Left forelimb (tissue), 1 donor: Measurements from ENCODE around the gene RPL13.

ENCODE experiments used
- DNase-seq: peaks from one replicate; pipeline ENCODE4 v3.0.0-alpha.2; 2018; ENCODE audit warnings: low spot score

The RPL13 gene

DNA sequence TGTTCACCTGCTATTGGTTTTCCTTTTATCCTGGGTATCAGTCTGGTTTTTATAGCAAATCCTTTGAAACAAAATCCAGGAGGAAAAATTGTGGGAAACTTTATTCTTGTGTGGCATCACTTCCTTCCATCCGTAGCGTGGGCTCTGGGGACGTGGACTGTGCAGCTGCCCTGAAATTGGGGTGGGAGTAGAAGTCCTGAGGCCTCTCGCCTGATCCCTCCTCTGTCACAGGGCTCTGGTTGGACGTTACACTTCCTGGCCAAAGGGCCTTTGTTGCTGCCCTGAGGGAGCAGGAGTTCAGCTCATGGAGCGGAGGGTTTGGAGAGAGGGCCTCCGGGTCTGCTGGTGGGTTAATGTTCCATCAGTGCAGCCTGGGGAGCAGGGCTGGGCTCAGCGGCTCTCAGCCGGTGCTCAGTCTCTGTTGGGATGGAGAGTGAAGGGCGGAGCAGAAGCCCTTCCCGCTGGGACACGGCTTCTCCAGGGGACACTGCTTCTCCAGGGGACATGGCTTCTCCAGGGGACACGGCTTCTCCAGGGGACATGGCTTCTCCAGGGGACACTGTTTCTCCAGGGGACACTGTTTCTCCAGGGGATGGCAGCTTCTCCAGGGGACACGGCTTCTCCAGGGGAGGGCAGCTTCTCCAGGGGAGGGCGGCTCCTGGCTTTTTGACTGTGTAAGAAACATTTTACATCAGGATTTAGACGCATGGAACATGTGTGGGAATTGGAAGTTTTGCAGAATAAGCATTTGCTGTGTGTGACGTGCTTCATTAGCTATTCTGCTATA lies 15.2 kb upstream of the RPL13 start:
- no peak for DNase-seq

DNA sequence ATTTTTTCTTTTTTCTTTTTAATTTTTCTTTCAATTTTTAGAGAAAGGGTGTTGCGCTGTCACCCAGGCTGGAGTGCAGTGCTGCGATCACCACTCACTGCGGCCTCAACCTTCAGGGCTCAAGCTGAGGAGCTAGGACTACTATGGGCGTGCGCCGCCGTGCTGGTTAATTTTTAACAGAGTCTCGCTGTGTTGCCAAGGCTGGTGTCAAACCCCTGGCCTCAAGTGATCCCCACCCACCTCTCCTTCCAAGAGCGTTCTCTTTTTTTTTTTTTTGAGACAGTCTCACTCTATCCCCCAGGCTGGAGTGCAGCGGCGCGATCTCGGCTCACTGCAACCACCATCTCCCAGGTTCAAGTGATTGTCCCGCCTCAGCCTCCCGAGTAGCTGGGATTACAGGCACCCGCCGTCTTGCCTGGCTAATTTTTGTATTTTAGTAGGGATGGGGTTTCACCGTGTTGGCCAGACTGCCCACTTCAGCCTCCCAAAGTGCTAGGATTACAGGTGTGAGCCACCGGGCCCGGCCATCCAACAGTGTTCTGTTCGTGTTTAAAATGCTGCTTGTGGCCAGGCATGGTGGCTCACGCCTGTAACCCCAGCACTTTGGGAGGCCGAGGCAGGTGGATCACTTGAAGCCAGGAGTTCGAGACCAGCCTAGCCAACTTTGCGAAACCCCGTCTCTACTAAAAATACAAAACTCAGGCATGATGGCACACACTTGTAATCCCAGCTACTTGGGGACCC lies 14.5 kb upstream of the RPL13 start:
- no peak for DNase-seq

DNA sequence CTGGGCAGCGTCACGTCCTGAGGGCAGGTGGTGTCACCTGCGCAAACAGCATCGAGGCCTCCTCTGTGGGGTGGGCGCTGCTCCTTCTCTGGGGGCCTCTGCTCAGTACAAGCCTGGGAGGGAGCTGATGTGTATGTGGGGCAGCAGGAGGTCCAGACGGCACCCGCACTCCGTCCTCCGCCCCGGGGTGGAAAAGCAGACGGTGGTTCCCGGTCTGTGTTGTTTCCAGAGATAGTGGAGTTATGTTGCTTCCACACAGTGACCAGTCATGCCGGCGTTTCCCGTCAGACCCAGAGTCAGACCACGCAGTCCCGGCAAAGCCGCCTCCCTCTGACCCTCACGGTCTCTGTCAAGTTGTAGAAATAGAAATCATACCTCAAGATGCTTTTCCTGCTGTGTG lies 13.7 kb upstream of the RPL13 start:
- no peak for DNase-seq

DNA sequence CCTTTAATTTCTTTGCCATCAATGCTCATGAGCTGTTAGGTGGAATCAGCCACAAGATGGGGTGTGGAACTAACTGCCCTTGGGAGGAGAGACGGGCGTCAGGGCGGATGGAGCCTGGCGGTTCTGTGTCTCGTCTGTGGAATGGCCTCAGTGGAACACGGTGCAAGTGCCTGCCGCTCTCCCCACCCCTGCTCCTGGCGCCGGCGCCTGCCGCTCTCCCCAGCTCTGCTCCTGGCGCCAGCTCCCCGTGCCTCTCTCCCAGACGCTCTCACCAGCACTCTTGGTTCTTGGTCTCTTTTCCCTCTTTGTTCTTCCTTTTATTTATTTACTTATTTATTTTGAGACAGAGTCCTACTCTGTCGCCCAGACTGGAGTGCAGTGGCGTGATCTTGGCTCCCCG lies 13.2 kb upstream of the RPL13 start:
- DNase-seq: no peak

DNA sequence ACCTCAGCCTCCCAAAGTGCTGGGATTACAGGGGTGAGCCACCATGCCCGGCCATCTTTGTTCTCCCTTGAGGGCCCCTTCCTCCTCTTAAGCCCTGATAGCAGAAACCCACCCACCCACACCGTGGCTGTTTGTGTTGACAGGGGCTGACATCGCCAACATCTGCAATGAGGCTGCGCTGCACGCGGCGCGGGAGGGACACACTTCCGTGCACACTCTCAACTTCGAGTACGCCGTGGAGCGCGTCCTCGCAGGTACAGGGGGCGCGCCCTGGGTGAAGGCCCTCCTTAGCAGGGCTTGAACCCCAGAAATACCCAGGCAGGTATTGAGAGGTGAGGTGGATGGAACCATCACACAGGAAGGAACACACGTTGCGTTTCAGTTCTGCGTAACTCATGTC lies 12.6 kb upstream of the RPL13 start:
- DNase-seq: no peak

DNA sequence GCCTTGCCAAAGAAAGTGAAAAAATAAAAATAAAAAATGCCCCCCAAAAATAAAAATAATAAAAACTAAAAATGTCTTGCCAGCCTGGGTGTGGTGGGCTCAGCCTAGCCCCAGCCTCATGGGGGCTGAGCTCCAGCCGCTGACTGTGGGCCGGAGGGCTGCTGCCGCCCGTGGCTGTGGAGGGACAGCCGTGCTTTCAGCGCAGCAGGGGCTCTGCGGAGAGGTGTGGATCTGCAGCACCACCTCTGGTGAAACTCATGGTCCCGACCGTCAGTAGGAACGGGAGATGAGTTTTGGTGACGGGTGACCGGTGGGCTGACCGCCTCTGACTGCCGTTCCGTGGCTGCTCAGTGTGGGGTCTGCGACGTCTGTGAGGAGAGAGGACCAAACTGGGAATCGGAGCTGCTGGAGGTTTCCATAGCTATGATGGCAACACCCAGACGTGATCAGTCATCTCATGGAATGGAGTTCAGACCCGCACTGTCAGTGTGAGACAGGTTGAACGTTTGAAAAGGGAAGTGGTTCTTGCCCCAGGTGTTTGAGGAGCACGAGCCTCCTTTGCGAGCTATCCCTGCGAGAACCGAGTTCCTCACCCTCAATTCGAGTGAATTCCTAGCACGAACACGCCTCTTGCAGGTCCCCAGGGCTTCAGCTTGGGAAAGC lies 12.0 kb upstream of the RPL13 start:
- DNase-seq: no peak

DNA sequence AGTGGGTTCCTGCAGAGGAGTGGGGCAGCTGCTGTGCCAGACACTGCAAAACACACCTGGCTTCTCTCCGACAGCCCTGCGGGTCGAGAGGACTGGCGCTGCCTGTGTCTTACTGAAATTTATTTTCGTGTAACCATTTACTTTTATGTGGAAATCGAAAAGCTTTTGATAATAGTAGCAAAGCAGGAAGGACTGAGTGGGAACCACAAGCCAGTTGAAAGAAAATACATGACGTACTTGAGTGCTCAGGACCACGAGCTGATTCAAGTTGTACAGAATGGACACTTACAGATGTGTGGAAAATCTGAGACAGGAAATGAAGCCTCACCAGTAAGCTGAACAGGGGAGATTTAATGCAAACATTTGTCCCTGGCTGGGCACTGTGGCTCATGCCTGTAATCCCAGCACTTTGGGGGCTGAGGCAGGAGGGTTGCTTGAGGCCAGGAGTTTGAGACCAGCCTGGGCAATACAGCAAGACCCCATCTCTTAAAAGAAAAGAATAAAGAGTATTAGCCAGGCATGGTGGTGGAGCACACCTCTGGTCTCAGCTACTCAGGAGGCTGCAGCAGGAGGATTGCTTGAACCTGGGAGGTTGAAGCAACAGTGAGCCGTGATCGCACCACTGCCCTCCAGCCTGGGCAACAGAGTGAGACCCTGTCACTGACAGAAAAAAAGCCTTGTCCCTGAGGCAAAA lies 11.3 kb upstream of the RPL13 start:
- no peak for DNase-seq

DNA sequence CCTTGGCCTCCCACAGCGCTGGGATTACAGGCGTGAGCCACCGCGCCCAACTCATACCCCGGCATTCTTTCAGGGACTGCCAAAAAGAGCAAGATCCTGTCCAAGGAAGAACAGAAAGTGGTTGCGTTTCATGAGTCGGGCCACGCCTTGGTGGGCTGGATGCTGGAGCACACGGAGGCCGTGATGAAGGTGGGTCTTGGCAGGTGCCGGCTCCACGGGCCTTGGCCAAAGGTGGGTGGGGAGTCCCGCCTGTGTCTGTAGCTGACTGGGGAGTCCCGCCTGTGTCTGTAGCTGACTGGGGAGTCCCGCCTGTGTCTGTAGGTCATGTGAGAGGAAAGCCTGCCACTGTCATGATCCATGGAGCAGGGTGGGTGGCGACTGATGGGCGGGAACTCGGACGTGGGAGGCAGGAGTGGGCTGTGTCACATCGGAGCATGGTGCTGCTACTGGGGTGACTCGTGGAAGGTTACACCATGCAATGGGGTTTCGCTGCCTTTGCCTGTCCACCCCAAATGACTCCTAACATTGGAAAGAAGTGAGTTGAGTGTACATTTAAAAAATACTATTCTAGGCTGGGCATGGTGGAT lies 10.0 kb upstream of the RPL13 start:
- DNase-seq: no peak

DNA sequence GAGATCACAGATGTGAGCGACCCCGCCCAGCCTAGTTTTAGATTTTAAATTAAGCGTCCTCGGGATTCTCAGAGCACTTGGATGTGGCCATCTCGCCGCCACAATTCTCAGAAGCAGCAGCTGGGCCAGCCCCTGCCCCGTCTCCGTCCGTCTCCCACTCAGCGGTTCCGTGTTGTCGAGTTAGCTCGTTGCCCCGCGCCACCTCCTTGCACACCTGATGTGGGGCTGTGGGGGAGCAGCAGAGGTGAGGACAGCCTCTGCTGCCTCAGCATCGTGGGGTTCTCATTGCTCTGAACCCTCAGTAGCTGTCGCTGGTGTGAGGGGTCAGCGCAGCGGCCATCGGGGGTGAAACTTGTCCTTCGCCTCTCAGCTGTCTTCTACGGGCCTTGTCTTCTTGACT lies 8.2 kb upstream of the RPL13 start:
- no peak for DNase-seq

DNA sequence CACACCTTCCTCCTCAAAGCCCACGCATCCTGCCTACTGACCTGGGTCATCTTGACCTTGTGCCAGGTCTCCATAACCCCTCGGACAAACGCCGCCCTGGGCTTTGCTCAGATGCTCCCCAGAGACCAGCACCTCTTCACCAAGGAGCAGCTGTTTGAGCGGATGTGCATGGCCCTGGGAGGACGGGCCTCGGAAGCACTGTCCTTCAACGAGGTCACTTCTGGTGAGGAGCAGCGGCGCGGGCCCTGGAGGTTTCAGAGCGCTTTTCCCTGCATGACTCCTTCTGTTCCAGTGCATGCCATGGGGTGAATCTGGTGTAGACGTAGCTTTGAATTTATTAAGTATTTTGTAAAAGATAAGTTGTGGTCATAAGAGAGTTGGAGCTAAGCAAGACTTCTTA lies 7.6 kb upstream of the RPL13 start:
- DNase-seq: no peak

DNA sequence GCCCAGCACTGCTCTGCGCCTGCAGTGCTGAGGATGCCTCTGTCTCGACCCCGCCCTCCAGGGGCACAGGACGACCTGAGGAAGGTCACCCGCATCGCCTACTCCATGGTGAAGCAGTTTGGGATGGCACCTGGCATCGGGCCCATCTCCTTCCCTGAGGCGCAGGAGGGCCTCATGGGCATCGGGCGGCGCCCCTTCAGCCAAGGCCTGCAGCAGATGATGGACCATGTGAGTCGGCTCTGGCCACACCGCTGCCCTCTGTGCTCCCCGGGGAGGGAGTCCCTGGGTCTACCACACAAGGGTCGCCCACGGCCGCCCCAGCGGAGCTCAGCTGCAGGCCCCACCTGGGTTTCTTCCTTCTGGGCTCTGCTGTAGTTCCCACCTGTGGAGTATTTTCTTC lies 6.7 kb upstream of the RPL13 start:
- no peak for DNase-seq

DNA sequence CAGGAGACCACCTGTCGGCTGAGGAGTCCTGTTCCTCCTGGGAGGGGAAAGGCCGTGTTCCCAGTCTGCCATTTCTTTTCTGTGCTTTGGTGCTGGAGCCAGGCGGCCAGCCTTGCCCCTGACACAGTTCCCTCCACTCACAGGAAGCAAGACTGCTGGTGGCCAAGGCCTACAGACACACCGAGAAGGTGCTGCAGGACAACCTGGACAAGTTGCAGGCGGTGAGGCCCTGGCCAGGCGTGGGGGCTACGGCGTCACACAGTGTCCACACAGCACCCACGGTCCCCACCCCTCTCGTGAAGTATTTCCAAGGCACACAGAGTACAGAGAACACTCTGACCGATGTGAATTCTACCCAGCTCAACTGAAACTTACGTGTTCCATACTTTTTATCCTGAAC lies 6.1 kb upstream of the RPL13 start:
- DNase-seq: no peak

DNA sequence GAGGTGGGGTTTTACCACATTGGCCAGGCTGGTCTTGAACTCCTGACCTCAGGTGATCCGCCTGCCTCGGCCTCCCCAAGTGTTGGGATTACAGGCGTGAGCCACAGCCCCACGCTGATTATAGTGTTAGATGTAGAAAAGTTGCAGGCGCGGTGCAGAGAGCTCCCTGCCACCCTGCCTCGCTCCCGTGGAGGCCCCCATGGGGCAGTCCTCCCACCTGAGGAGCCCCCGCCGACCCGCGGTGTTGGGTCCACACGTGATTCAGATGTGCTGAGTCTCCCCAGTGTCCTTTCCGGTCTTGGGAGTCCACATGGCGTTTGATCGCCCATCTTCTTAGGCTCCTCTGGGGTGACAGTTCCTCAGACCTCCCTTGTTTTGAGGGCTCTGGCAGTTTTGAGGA lies 5.2 kb upstream of the RPL13 start:
- no peak for DNase-seq

DNA sequence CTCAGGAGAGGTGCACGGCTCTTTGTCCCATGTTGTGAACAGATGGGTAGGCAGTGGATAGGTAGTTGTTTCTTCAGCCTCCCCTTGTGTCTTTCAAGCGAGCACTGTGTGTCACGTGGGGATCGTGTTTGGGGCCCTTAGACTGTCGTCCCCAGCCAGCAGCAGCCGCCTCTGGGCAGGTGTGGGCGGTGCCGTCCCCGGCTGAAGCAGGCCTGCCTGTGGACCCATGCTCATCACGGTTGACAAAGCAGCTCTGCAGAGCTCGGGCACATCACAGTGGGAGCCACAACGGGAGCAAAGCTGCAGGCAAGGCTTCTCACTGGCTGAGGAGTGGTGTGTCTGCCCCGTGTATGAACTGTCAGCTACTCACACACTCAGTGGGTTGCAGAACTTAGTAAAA lies 4.7 kb upstream of the RPL13 start:
- DNase-seq: no peak

DNA sequence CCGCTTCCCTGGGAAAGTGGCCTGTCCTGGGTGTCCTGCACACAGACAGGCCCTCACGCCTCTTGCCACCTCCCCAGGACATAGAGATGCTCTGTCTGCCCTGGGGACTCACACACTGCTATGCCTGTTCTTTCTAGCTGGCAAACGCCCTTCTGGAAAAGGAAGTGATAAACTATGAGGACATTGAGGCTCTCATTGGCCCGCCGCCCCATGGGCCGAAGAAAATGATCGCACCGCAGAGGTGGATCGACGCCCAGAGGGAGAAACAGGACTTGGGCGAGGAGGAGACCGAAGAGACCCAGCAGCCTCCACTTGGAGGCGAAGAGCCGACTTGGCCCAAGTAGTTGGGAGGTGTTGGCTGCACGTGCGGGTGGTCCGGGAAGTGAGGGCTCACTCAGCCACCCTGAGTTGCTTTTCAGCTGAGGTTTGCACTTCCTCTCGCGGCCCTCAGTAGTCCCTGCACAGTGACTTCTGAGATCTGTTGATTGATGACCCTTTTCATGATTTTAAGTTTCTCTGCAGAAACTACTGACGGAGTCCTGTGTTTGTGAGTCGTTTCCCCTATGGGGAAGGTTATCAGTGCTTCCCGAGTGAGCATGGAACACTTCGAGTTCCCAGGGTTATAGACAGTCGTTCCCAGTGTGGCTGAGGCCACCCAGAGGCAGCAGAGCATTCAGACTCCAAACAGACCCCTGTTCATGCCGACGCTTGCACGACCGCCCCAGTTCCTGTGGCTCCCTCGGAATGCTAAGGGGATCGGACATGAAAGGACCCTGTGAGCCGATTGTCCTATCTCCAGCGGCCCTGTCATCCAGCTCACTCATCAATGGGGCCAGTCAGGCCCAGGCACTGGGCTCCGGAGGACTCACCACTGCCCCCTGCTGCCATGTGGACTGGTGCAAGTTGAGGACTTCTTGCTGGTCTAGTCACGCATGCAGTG lies 3.5 kb upstream of the RPL13 start:
- DNase-seq: peak; percentile 80

DNA sequence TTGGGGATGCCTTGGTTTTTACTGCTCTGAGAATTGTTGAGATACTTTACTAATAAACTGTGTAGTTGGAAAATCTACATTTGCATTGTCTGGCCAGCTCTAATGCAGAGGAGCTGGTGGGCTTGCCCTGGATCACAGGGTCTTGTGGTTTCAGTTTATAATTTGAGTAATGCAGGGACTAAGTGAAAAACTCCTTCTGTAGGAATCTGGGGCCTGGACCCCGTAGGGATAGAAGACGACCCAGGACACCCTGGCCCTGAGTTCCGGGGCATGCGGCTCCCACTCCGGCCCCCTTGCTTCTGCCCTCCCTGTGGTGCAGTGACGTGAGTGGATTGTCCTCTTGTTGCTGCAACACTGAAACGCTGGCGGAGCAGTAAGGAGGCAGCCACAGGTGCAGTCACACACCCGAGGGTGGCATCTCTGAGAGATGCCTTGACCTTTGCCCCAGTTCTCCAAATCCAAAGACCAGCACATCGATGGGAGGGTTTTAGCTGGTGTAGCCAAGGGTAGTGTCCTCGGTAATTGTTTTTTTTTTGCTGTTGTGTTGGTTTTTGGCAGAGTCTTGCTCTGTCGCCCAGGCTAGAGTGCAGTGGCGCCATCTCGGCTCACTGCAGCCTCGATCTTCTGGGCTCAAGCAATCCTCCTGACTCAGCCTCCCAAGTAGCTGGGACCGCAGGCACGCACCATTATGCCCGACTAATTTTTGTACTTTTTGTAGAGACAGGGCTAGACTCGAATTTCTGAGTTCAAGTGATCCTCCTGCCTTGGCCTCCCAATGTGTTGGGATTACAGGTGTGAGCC lies 2.6 kb upstream of the RPL13 start:
- no peak for DNase-seq

DNA sequence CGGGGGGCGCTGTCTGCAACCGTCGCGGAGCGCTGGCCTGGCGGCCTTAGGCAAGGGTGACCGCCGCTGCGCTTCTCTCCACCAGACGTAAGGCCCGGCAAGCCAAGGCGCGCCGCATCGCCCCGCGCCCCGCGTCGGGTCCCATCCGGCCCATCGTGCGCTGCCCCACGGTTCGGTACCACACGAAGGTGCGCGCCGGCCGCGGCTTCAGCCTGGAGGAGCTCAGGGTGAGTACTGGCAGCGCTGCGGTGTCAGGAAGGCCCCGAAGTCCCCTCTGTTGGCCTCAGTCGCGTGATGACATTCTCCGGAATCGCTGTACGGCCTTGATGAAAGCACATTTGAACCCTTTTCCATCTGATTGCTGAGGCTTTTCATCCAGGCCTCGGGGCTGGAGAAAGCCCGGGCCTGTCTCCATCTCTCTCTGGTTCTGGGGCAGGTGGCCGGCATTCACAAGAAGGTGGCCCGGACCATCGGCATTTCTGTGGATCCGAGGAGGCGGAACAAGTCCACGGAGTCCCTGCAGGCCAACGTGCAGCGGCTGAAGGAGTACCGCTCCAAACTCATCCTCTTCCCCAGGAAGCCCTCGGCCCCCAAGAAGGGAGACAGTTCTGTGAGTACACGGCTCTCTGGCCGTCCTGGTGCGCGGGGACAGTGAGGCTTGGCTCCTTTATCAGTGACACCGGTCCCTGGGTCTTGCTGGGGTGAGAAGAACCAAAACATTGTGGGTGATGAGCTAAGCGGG lies 831 bp downstream of the RPL13 start:
- DNase-seq: no peak

DNA sequence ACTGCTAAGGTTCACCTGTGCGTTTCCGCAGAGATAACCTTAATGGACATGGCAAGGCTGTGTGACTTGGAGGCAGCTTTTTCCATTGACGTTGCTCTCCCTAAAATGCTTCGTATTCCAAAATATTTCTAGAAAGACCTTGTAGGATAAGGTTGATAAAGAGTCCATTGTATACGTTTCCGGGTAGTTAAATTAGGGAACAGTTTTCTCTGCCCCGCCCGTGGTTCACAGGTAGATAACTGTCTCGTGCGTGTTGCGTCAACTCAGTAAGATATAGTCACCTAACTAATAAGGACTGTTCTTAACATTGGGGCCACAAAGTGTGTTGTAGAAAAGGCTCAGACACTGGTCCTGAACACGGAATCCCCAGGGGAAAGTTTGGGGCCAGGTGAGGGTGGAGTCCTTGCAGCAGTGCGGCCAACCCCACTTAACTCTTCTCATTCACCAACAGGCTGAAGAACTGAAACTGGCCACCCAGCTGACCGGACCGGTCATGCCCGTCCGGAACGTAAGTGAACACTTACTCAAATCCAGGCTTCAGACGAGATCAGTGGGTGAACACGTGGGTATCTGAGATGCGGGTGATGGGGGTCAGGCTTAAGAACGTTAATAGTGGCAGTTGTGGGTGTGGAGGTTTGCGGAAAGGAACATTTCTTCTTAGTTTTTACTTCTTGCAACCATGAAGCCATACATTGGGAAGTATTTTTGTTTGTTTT lies 1.6 kb downstream of the RPL13 start:
- no peak for DNase-seq

DNA sequence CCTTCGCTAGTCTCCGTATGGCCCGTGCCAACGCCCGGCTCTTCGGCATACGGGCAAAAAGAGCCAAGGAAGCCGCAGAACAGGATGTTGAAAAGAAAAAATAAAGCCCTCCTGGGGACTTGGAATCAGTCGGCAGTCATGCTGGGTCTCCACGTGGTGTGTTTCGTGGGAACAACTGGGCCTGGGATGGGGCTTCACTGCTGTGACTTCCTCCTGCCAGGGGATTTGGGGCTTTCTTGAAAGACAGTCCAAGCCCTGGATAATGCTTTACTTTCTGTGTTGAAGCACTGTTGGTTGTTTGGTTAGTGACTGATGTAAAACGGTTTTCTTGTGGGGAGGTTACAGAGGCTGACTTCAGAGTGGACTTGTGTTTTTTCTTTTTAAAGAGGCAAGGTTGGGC lies 2.5 kb downstream of the RPL13 start:
- no peak for DNase-seq
